GM12878 (cell line): ENCODE measurements around the gene ALDH18A1.

Source experiments
- ATF3 ChIP-seq: IDR thresholded peaks from 2 replicates; pipeline ENCODE4 v1.6.1; 2011; ENCODE audit warnings: low read depth, mild to moderate bottlenecking, low read length, moderate library complexity, borderline replicate concordance; ENCODE audit errors: extremely low read depth
- BHLHE40 ChIP-seq, 2 experiments: fragments of 450-650 bp in 1 of 2; IDR thresholded peaks; 2 replicates each; pipeline ENCODE4 v1.6.1; 2011 to 2017; ENCODE audit warnings: low read depth in 2 of 2, borderline replicate concordance in 1 of 2, improper control_type of control experiment in 1 of 2, low read length in 1 of 2, mild to moderate bottlenecking in 1 of 2
- CHD2 ChIP-seq: IDR thresholded peaks from 2 replicates; pipeline ENCODE4 v1.6.1; 2011; ENCODE audit warnings: low read depth, low read length, improper control_type of control experiment, borderline replicate concordance
- CHD4 ChIP-seq: fragments of 200-600 bp; sonication (generic); IDR thresholded peaks from 2 replicates; pipeline ENCODE4 v1.6.1; 2016; ENCODE audit warnings: mild to moderate bottlenecking
- GABPA ChIP-seq: IDR thresholded peaks from 2 replicates; pipeline ENCODE4 v1.6.1; 2014; ENCODE audit warnings: antibody characterized with exemption, low read depth, mild to moderate bottlenecking, inconsistent platforms
- POLR2AphosphoS2 ChIP-seq: IDR thresholded peaks from 2 replicates; pipeline ENCODE4 v1.6.1; 2011; ENCODE audit warnings: low read depth, mild to moderate bottlenecking, low read length, improper control_type of control experiment, moderate library complexity
- RCOR1 ChIP-seq: conservative IDR thresholded peaks from 2 replicates; pipeline ENCODE4 v1.6.1; 2012; ENCODE audit warnings: low read depth, low read length, improper control_type of control experiment
- SMC3 ChIP-seq: IDR thresholded peaks from 2 replicates; pipeline ENCODE4 v1.6.1; 2011; ENCODE audit warnings: low read length, improper control_type of control experiment, borderline replicate concordance
- TCF3 ChIP-seq: IDR thresholded peaks from 2 replicates; pipeline ENCODE4 v1.6.1; 2012; ENCODE audit warnings: low read depth, mild to moderate bottlenecking, low read length, borderline replicate concordance; ENCODE audit not compliant: insufficient read depth
- ZNF622 ChIP-seq: fragments of 450-650 bp; IDR thresholded peaks from 2 replicates; pipeline ENCODE4 v1.6.1; 2017; ENCODE audit warnings: mild to moderate bottlenecking, inconsistent platforms
- TF ChIP-seq, protein P1 (sequence below): IDR thresholded peaks from 2 replicates; pipeline ENCODE4 v1.6.1; 2012; ENCODE audit warnings: low read depth, low read length, improper control_type of control experiment
- TF ChIP-seq, protein P2 (sequence below), 3 experiments: IDR thresholded peaks in 2 of 3; conservative IDR thresholded peaks in 1 of 3; 2 replicates each; pipeline ENCODE4 v1.5.1; 2011; ENCODE audit warnings: low read depth in 3 of 3, low read length in 3 of 3, mild to moderate bottlenecking in 3 of 3, control low read depth in 2 of 3, moderate library complexity in 2 of 3, inconsistent platforms in 1 of 3, mixed read lengths in 1 of 3; ENCODE audit not compliant: control insufficient read depth in 2 of 3, insufficient read depth in 1 of 3; ENCODE audit errors: extremely low read depth in 1 of 3
- TF ChIP-seq, protein P3 (sequence below): fragments of 450-650 bp; formaldehyde crosslinking; IDR thresholded peaks from 2 replicates; pipeline ENCODE4 v1.4.0; 2020; ENCODE audit warnings: mild to moderate bottlenecking, moderate library complexity

DNA sequence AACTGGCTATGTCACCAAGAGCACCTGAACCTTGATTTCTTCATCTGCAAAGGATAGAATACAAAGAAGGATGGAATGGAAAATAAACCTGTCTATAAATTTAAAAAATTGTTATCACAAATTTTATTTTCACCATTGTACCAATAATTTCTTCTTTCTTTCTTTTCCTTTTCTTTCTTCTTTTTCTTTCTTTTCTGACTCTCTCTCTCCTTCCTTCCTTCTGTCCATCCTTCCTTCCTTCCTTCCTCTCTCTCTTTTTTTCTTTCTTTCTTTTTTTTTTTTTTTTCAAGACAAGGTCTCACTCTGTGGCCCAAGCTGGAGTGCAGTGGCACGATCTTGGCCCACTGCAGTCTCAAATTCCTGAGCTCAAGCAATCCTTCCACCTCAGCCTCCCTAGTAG lies 58.7 kb downstream of the ALDH18A1 start:
- TF ChIP-seq ATF3 (no peak), RCOR1 (no peak), BHLHE40 (IDR thresholded peaks at IDR 0.05; ENCODE audit: borderline replicate concordance in 1 of 2, low read depth in 2 of 2, low read length in 1 of 2) (no peak), CHD4 (no peak), TCF3 (no peak), POLR2AphosphoS2 (no peak), SMC3 (no peak), GABPA (no peak), ZNF622 (no peak), CHD2 (no peak)
- TF ChIP-seq, protein P1, sequence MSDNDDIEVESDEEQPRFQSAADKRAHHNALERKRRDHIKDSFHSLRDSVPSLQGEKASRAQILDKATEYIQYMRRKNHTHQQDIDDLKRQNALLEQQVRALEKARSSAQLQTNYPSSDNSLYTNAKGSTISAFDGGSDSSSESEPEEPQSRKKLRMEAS: no peak
- TF ChIP-seq, protein P2, sequence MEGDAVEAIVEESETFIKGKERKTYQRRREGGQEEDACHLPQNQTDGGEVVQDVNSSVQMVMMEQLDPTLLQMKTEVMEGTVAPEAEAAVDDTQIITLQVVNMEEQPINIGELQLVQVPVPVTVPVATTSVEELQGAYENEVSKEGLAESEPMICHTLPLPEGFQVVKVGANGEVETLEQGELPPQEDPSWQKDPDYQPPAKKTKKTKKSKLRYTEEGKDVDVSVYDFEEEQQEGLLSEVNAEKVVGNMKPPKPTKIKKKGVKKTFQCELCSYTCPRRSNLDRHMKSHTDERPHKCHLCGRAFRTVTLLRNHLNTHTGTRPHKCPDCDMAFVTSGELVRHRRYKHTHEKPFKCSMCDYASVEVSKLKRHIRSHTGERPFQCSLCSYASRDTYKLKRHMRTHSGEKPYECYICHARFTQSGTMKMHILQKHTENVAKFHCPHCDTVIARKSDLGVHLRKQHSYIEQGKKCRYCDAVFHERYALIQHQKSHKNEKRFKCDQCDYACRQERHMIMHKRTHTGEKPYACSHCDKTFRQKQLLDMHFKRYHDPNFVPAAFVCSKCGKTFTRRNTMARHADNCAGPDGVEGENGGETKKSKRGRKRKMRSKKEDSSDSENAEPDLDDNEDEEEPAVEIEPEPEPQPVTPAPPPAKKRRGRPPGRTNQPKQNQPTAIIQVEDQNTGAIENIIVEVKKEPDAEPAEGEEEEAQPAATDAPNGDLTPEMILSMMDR (IDR thresholded peaks at IDR 0.05 in 2 of 3, conservative IDR thresholded peaks at IDR 0.05 in 1 of 3; ENCODE audit: control insufficient read depth in 2 of 3, extremely low read depth in 1 of 3, insufficient read depth in 1 of 3, low read depth in 3 of 3, low read length in 3 of 3): no peak
- TF ChIP-seq, protein P3, sequence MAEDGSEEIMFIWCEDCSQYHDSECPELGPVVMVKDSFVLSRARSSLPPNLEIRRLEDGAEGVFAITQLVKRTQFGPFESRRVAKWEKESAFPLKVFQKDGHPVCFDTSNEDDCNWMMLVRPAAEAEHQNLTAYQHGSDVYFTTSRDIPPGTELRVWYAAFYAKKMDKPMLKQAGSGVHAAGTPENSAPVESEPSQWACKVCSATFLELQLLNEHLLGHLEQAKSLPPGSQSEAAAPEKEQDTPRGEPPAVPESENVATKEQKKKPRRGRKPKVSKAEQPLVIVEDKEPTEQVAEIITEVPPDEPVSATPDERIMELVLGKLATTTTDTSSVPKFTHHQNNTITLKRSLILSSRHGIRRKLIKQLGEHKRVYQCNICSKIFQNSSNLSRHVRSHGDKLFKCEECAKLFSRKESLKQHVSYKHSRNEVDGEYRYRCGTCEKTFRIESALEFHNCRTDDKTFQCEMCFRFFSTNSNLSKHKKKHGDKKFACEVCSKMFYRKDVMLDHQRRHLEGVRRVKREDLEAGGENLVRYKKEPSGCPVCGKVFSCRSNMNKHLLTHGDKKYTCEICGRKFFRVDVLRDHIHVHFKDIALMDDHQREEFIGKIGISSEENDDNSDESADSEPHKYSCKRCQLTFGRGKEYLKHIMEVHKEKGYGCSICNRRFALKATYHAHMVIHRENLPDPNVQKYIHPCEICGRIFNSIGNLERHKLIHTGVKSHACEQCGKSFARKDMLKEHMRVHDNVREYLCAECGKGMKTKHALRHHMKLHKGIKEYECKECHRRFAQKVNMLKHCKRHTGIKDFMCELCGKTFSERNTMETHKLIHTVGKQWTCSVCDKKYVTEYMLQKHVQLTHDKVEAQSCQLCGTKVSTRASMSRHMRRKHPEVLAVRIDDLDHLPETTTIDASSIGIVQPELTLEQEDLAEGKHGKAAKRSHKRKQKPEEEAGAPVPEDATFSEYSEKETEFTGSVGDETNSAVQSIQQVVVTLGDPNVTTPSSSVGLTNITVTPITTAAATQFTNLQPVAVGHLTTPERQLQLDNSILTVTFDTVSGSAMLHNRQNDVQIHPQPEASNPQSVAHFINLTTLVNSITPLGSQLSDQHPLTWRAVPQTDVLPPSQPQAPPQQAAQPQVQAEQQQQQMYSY: no peak
